Stimulated activated CD8-positive, alpha-beta memory T cell treated with anti-CD3 and anti-CD28 coated beads, Interleukin-4, amount 100 ng/mL, for 24 hours (primary cell): Measurements from ENCODE around the gene PCIF1.

Experiments used
- DNase-seq: peaks from one replicate; pipeline ENCODE4 v3.0.0-alpha.2; 2020; ENCODE audit warnings: low read depth

The PCIF1 gene

GRCh38 chr20:45904583-45905504 is 29.6 kb upstream of the PCIF1 start:
- no peak for DNase-seq

- DNase-seq, result no peak
Observed at GRCh38 chr20:45905505-45906079, 28.9 kb upstream of the PCIF1 start.

GRCh38 chr20:45907219-45907948 is 27.1 kb upstream of the PCIF1 start:
- no peak for DNase-seq

GRCh38 chr20:45908084-45908483 is 26.4 kb upstream of the PCIF1 start:
- no peak for DNase-seq

GRCh38 chr20:45909336-45909808 is 25.1 kb upstream of the PCIF1 start:
- no peak for DNase-seq

- DNase-seq, result no peak
Observed at GRCh38 chr20:45909817-45910669, 24.4 kb upstream of the PCIF1 start.

GRCh38 chr20:45910670-45911485 is 23.6 kb upstream of the PCIF1 start:
- DNase-seq, result peak; percentile 93

GRCh38 chr20:45911486-45912343 is 22.8 kb upstream of the PCIF1 start, which contains the start of gene PLTP:
Gene PLTP, minus strand, starts transcription at chr20:45912155. Its CDS starts 703 bp downstream, at chr20:45911452.
- no peak for DNase-seq

GRCh38 chr20:45912344-45912682 is 22.2 kb upstream of the PCIF1 start:
- no peak for DNase-seq

- DNase-seq, result no peak
Observed at GRCh38 chr20:45913116-45913515, 21.4 kb upstream of the PCIF1 start.

GRCh38 chr20:45917790-45918141 is 16.7 kb upstream of the PCIF1 start:
- no peak for DNase-seq

GRCh38 chr20:45918182-45918737 is 16.2 kb upstream of the PCIF1 start:
- no peak for DNase-seq

GRCh38 chr20:45918779-45919537 is 15.5 kb upstream of the PCIF1 start:
- no peak for DNase-seq

- DNase-seq, result no peak
Observed at GRCh38 chr20:45919542-45920399, 14.7 kb upstream of the PCIF1 start.

- DNase-seq, result no peak
Observed at GRCh38 chr20:45920462-45921336, 13.8 kb upstream of the PCIF1 start.

GRCh38 chr20:45921337-45922189 is 12.9 kb upstream of the PCIF1 start:
- no peak for DNase-seq
